NCI-H1092 treated with DMSO at 0.1 percent for 48 hours (cell line): Measurements from ENCODE around the gene SLC16A6.
"Not testable (repeated sequence)": the region's sequence is repeated elsewhere in the genome, so short reads cannot be mapped to it uniquely, and the experiment has no call there.

Source experiments
- DNase-seq: peaks from one replicate; lab custom pipeline; 2025; lab: John Stamatoyannopoulos, UW

SLC16A6 gene

GRCh38 chr17:68248199-68248825 is 42.6 kb downstream of the SLC16A6 start:
- DNase-seq = no peak

GRCh38 chr17:68247445-68248198 is 43.3 kb downstream of the SLC16A6 start, which contains the start of gene AMZ2:
Gene AMZ2, plus strand, starts transcription at chr17:68248043. Its CDS starts 2,145 bp downstream, at chr17:68250188.
- DNase-seq = peak; percentile 92

- no peak for DNase-seq
Measured at GRCh38 chr17:68246271-68247028, 44.5 kb downstream of the SLC16A6 start.

- DNase-seq = no peak
Measured at GRCh38 chr17:68239632-68240366, 51.1 kb downstream of the SLC16A6 start.

GRCh38 chr17:68238871-68239253 is 52.1 kb downstream of the SLC16A6 start:
- DNase-seq = no peak

- no peak for DNase-seq
Measured at GRCh38 chr17:68238164-68238870, 52.6 kb downstream of the SLC16A6 start.

- not testable (repeated sequence) for DNase-seq
Measured at GRCh38 chr17:68237369-68238163, 53.4 kb downstream of the SLC16A6 start.

- DNase-seq = not testable (repeated sequence)
Measured at GRCh38 chr17:68235336-68235791, 55.6 kb downstream of the SLC16A6 start.

- not testable (repeated sequence) for DNase-seq
Measured at GRCh38 chr17:68234726-68235335, 56.1 kb downstream of the SLC16A6 start.

- not testable (repeated sequence) for DNase-seq
Measured at GRCh38 chr17:68232741-68233140, 58.2 kb downstream of the SLC16A6 start.

- DNase-seq = no peak
Measured at GRCh38 chr17:68231541-68231940, 59.4 kb downstream of the SLC16A6 start.

GRCh38 chr17:68231131-68231530 is 59.8 kb downstream of the SLC16A6 start:
- DNase-seq = not testable (repeated sequence)

- DNase-seq = no peak
Measured at GRCh38 chr17:68229619-68230018, 61.3 kb downstream of the SLC16A6 start.

GRCh38 chr17:68228817-68229570 is 61.9 kb downstream of the SLC16A6 start:
- no peak for DNase-seq

GRCh38 chr17:68228039-68228680 is 62.8 kb downstream of the SLC16A6 start:
- DNase-seq = not testable (repeated sequence)

- DNase-seq = not testable (repeated sequence)
Measured at GRCh38 chr17:68225055-68225454, 65.9 kb downstream of the SLC16A6 start.

- no peak for DNase-seq
Measured at GRCh38 chr17:68222606-68223005, 68.3 kb downstream of the SLC16A6 start.

- DNase-seq = no peak
Measured at GRCh38 chr17:68221786-68222185, 69.1 kb downstream of the SLC16A6 start.

GRCh38 chr17:68220786-68221185 is 70.1 kb downstream of the SLC16A6 start:
- DNase-seq = not testable (repeated sequence)
